ENCODE data around the gene METTL26.

GRCh38 chr16:680967-681745 is 45.1 kb upstream of the METTL26 start:
- TF ChIP-seq SP1 (IDR thresholded peaks at IDR 0.05), result no peak
- TF ChIP-seq CTCF (IDR thresholded peaks at IDR 0.05; ENCODE audit: low read depth, low read length, missing input control), result no peak
- no peak for TF ChIP-seq GABPA (IDR thresholded peaks at IDR 0.05 in 1 of 2, conservative IDR thresholded peaks at IDR 0.05 in 1 of 2)
- TF ChIP-seq MAX (IDR thresholded peaks at IDR 0.05), result no peak
